H1 (cell line): ENCODE measurements around the gene SLC6A17.

Source experiments
- ATF3 ChIP-seq: IDR thresholded peaks from 2 replicates; pipeline ENCODE4 v1.6.1; 2011; ENCODE audit warnings: low read depth, mild to moderate bottlenecking, low read length; ENCODE audit not compliant: insufficient read depth
- CTCF ChIP-seq, 3 experiments: IDR thresholded peaks; 1 replicate in 2 of 3; 2 replicates in 1 of 3; pipeline versions ENCODE4 v1.5.1 to v1.6.1; 2011; ENCODE audit warnings: low read length in 3 of 3, mild to moderate bottlenecking in 3 of 3, inconsistent platforms in 2 of 3, low read depth in 1 of 3, moderate library complexity in 1 of 3; ENCODE audit not compliant: insufficient read depth in 1 of 3; ENCODE audit errors: control extremely low read depth in 1 of 3
- EZH2 ChIP-seq: fragments of 200-600 bp; sonication (generic); IDR thresholded peaks from 2 replicates; pipeline ENCODE4 v1.7.1; 2012; ENCODE audit warnings: low read depth, mild to moderate bottlenecking, moderate library complexity, low read length, inconsistent platforms; ENCODE audit not compliant: severe bottlenecking
- FOSL1 ChIP-seq: IDR thresholded peaks from 2 replicates; pipeline ENCODE4 v1.6.1; 2011; ENCODE audit warnings: mild to moderate bottlenecking, low read depth, low read length, moderate library complexity; ENCODE audit not compliant: insufficient read depth
- GABPA ChIP-seq: IDR thresholded peaks from 2 replicates; pipeline ENCODE4 v1.6.1; 2011; ENCODE audit warnings: mild to moderate bottlenecking, low read length, moderate library complexity, borderline replicate concordance; ENCODE audit not compliant: insufficient read depth
- JUND ChIP-seq: IDR thresholded peaks from 2 replicates; pipeline ENCODE4 v1.6.1; 2011; ENCODE audit warnings: mild to moderate bottlenecking, improper control_type of control experiment, low read length
- POLR2A ChIP-seq, 2 experiments: IDR thresholded peaks; 1 replicate in 1 of 2; 2 replicates in 1 of 2; pipeline ENCODE4 v1.6.1; 2011; ENCODE audit warnings: low read depth in 2 of 2, low read length in 2 of 2, mild to moderate bottlenecking in 2 of 2; ENCODE audit errors: control extremely low read depth in 1 of 2
- TAF1 ChIP-seq: IDR thresholded peaks from 2 replicates; pipeline ENCODE4 v1.6.1; 2011; ENCODE audit warnings: mild to moderate bottlenecking, low read depth, low read length
- USF2 ChIP-seq: IDR thresholded peaks from 2 replicates; pipeline ENCODE4 v1.6.1; 2011; ENCODE audit warnings: low read length, improper control_type of control experiment

- TF ChIP-seq EZH2 (no peak), ATF3 (no peak), CTCF (IDR thresholded peaks at IDR 0.05; ENCODE audit: control extremely low read depth in 1 of 3, insufficient read depth in 1 of 3, low read depth in 1 of 3, low read length in 3 of 3) (no peak), GABPA (no peak), USF2 (no peak), FOSL1 (no peak), POLR2A (IDR thresholded peaks at IDR 0.05; ENCODE audit: control extremely low read depth in 1 of 2, low read depth in 2 of 2, low read length in 2 of 2) (no peak), TAF1 (no peak), JUND (no peak)
These were observed 16.2 kb upstream of the SLC6A17 start for GRCh38 chr1:110134050-110134595.
